ENCODE results near the gene WDR18.

- TF ChIP-seq ZNF274 (IDR thresholded peaks at IDR 0.05; ENCODE audit: low read depth, low read length): no peak
- TF ChIP-seq YY1 (IDR thresholded peaks at IDR 0.05; ENCODE audit: insufficient read depth, insufficient read length): no peak
Observed at GRCh38 chr19:1014161-1015060, 30.3 kb downstream of the WDR18 start.

Measured in NT2/D1 (cell line).